Adrenal gland (tissue), 12 donors: ENCODE measurements around the gene GGN. TPM values are rescaled to one million over a fixed set of nuclear protein-coding genes. Genes with fewer than 3 reads are reported as not detected.
"Not testable (repeated sequence)": the region's sequence is repeated elsewhere in the genome, so short reads cannot be mapped to it uniquely, and the experiment has no call there.

ENCODE experiments used
- DNase-seq, 7 donors: peaks; one replicate each; pipeline ENCODE4 v3.0.0-alpha.2; 2019 to 2020
- H3K27ac ChIP-seq, 5 donors: fragments of 200-600 bp; sonication (generic) in 4 of 5; 1 replicate in 3 of 5; 2 replicates in 2 of 5; pipeline versions ENCODE4 v1.5.1 to v1.8.0; 2016 to 2020; ENCODE audit warnings: mild to moderate bottlenecking in 1 of 5
- H3K27me3 ChIP-seq: fragments of 200-600 bp; 2 replicates; pipeline ENCODE4 v1.8.0; 2021
- H3K36me3 ChIP-seq, 2 donors: fragments of 200-600 bp; replicated peaks in 1 of 2; 1 replicate in 1 of 2; 2 replicates in 1 of 2; pipeline versions ENCODE4 v1.5.1 to v1.8.0; 2018 to 2022
- H3K4me1 ChIP-seq, 2 donors: fragments of 200-600 bp; replicated peaks in 1 of 2; 1 replicate in 1 of 2; 2 replicates in 1 of 2; pipeline versions ENCODE4 v1.5.1 to v1.8.0; 2018 to 2021
- H3K4me3 ChIP-seq, 4 donors: fragments of 200-600 bp; sonication (generic) in 3 of 4; one replicate each; pipeline ENCODE4 v1.5.1; 2016 to 2018
- H3K9me3 ChIP-seq, 3 donors: fragments of 200-600 bp; sonication (generic) in 1 of 3; replicated peaks in 1 of 3; 1 replicate in 2 of 3; 2 replicates in 1 of 3; pipeline versions ENCODE4 v1.5.1 to v1.8.0; 2016 to 2021
- POLR2A ChIP-seq, 2 donors: fragments of 450-650 bp; IDR thresholded peaks; one replicate each; pipeline ENCODE4 v1.6.1; 2017; ENCODE audit warnings: antibody characterized with exemption in 2 of 2, mild to moderate bottlenecking in 2 of 2, moderate library complexity in 1 of 2
- WGBS, 4 donors: extraction: QIAGEN DNeasy Blood & Tissue Kit in 2 of 4; methylation state at CpG; one replicate each; pipeline versions ENCODE4 v1.1.5 to v1.1.7; 2013 to 2017; 5-methylcytosine and 5-hydroxymethylcytosine counted together
- intact Hi-C, 2 donors: fragments of 100-400 bp; cut with DNase I; formaldehyde crosslinking; loops; one replicate each; pipeline versions ENCODE4 v1.14.1 to v1.15.0; 2022 to 2023
- polyA plus RNA-seq, 3 donors: library from polyadenylated mRNA; stranded (reverse); fragments of 200-250 nt in 2 of 3; fragments of 350-450 nt in 1 of 3; fragmentation: Illumina TruSeq in 1 of 3; extraction: RNeasy Lipid Tissue Mini Kit (QIAGEN cat#74804) in 1 of 3; gene quantifications; one replicate each; pipeline ENCODE4 v1.2.3, GENCODE V29; 2013 to 2014
- total RNA-seq, 9 donors: library from RNA; depleted of rRNA in 4 of 9; stranded (reverse); fragments of >200 nt in 4 of 9; fragments of 120-200 nt in 1 of 9; fragmentation: NEBNext Ultra II Directional in 1 of 9; extraction: Animal tissue kit (Norgen Biotek cat#: 25700) in 1 of 9; gene quantifications; one replicate each; pipeline versions ENCODE4 v1.1.0 to v1.2.4, GENCODE V29; 2013 to 2023
- TF ChIP-seq, protein P1 (sequence below), 6 experiments: fragments of 450-650 bp in 4 of 6; fragments of 200-600 bp in 2 of 6; sonication (generic) in 1 of 6; IDR thresholded peaks; 1 replicate in 5 of 6; 2 replicates in 1 of 6; pipeline versions ENCODE4 v1.5.1 to v1.8.0; 2016 to 2021; ENCODE audit warnings: antibody characterized with exemption in 6 of 6, mild to moderate bottlenecking in 2 of 6, moderate library complexity in 1 of 6
- donor health status: healthy with polysubstance abuse.
- donor health status: Bipolar disorder and iron deficiency.
- donor health status: DM: yes; HTN: yes; CAD: no.
- donor health status: DM: no; HTN: no; CAD: no.
- donor health status: DM: no; HTN: no; CAD: no.
- donor health status: DM: yes; HTN: yes; CAD: no.

Gene GGN
- total and polyA plus RNA-seq, 12 donors, result 0.57 to 1.6 (median 0.85) TPM; not detected in 4

DNA sequence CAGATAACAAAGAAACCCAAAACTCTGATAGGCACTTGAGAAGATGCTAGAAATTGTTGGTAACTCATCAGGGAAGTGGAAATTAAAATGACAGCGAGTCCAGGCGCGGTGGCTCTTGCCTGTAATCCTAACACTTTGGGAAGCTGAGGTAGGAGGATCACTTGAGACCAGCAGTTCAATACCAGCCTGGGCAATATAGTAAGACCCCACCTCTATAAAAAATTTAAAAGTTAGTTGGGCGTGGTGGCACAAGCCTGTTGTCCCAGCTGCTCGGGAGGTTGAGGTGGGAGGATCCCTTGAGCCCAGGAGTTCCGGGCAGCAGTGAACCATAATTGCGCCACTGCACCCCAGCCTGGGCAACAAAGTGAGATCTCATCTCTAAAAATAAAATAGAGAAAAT is 43.1 kb upstream of the GGN start:
- no peak overlapping the region for H3K4me3 ChIP-seq
- intact Hi-C loops, result no loop called here
- 77 to 86% (median 79%) methylated on average over 7 of the region's 7 CpGs for WGBS, 4 donors

DNA sequence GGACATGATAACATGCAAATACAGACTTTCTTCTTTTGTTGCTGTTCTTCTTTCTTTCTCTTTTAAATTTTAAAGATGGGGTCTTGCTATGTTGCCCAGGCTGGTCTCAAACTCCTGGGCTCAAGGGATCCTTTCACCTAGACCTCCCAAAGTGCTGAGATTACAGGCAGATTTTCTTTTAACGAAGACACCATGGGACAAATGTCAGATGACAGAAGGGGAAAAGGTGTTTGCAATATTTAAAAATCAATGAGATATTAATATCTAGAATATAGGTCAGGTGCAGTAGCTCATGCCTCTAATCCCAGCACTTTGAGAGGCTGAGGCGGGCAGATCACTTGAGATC is 42.0 kb upstream of the GGN start:
- no peaks in the 10 kb centered on the region for H3K36me3 ChIP-seq
- H3K4me1 ChIP-seq, result no peaks in the 10 kb centered on the region
- intact Hi-C loops, result no loop called here
- DNase-seq, result no peak
- H3K9me3 ChIP-seq, result no peaks in the 10 kb centered on the region
- peaks cover 7% of the 10 kb centered on the region for H3K27me3 ChIP-seq
- H3K27ac ChIP-seq, result no peak overlapping the region
- no peak for TF ChIP-seq POLR2A (IDR thresholded peaks at IDR 0.05)
- TF ChIP-seq, protein P1, sequence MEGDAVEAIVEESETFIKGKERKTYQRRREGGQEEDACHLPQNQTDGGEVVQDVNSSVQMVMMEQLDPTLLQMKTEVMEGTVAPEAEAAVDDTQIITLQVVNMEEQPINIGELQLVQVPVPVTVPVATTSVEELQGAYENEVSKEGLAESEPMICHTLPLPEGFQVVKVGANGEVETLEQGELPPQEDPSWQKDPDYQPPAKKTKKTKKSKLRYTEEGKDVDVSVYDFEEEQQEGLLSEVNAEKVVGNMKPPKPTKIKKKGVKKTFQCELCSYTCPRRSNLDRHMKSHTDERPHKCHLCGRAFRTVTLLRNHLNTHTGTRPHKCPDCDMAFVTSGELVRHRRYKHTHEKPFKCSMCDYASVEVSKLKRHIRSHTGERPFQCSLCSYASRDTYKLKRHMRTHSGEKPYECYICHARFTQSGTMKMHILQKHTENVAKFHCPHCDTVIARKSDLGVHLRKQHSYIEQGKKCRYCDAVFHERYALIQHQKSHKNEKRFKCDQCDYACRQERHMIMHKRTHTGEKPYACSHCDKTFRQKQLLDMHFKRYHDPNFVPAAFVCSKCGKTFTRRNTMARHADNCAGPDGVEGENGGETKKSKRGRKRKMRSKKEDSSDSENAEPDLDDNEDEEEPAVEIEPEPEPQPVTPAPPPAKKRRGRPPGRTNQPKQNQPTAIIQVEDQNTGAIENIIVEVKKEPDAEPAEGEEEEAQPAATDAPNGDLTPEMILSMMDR (IDR thresholded peaks at IDR 0.05), result no peak
- whole genome bisulfite sequencing, 4 donors, result 81 to 83% (median 82%) methylated on average over 2 of the region's 2 CpGs
- H3K4me3 ChIP-seq, result no peak overlapping the region

More for the DNA sequence above, 43.1 kb upstream of the GGN start:
- H3K4me1 ChIP-seq, result no peaks in the 10 kb centered on the region
- H3K9me3 ChIP-seq, result no peaks in the 10 kb centered on the region
- DNase-seq, result no peak
- H3K27me3 ChIP-seq, result peaks cover 10% of the 10 kb centered on the region
- TF ChIP-seq, protein P1 (IDR thresholded peaks at IDR 0.05), result no peak
- TF ChIP-seq POLR2A (IDR thresholded peaks at IDR 0.05), result no peak
- no peak overlapping the region for H3K27ac ChIP-seq
- no peaks in the 10 kb centered on the region for H3K36me3 ChIP-seq

DNA sequence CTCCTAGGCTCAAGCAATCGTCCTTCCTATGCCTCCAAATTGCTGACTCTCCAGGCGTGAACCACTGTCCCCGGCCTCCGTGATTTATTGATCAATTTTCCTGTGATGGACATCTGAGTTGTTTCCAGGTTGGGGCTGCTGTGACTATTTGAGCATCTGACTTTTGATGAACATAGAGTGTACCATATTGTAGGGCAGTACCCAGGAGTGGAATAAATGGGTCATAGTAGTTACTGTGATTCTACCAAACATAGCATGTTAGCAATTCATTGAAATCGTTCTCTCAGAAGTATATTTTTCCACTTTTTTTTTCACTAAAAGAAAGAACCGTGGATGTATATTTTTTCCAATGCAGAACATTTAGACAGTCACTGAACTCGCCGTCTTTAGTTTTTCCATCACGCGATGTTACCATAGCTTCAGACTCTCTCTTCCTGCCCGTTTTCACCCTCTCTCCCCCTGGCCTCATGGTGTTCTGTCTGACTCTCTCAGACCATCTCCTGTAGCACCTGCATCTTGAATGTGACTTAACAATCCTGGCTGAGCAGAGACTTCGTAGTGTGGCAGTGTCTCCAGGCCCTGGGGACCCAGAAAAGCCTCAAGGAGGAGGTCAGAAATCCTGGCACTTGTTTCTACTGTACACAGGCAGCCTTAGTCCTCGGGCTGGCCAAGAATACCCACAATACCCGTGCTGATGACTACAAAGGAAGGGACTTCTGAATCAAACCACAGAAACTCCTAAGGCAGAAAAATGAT is 41.4 kb upstream of the GGN start:
- no peak for DNase-seq

DNA sequence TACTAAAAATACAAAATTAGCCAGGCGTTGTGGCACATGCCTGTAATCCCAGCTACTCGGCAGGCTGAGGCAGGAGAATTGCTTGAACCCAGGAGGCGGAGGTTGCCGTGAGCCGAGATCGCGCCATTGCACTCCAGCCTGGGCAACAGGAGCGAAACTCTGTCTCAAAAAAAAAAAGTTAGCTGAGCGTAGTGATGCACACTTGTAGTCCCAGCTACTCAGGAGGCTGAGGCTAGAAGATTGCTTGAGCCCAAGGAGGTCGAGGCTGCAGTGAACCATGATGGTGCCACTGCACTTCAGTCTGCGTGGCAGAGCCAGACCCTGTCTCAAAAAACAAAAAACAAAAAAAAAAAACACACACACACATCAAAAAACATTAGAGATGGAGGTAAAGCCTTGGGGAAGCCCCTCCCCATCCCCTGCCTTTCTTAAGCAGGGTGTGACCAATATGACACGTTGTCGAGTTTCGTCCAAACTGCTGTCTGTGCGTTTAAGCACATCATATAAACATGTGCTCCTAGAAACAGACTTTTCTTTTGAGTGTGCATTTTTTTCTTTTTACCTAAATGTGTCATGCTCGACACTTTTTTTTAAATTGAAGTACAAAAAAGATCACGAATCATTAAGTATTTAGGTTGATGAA is 39.3 kb upstream of the GGN start:
- H3K27ac ChIP-seq, intact Hi-C loops, DNase-seq, H3K36me3 ChIP-seq, H3K27me3 ChIP-seq, H3K4me1 ChIP-seq, H3K9me3 ChIP-seq, H3K4me3 ChIP-seq: not testable (repeated sequence)
- WGBS, 4 donors, result 74 to 76% (median 75%) methylated on average over 15 to 17 of the region's 17 CpGs

More for the DNA sequence above, 41.4 kb upstream of the GGN start:
- Histone ChIP-seq H3K9me3 (no peaks in the 10 kb centered on the region), H3K4me1 (no peaks in the 10 kb centered on the region), H3K4me3 (no peak overlapping the region), H3K36me3 (no peaks in the 10 kb centered on the region), H3K27me3 (peaks cover 1% of the 10 kb centered on the region), H3K27ac (no peak overlapping the region)
- no peak for TF ChIP-seq POLR2A (IDR thresholded peaks at IDR 0.05)
- TF ChIP-seq, protein P1 (IDR thresholded peaks at IDR 0.05), result no peak
- WGBS, 4 donors, result 56 to 63% (median 60%) methylated on average over 13 to 14 of the region's 14 CpGs
- intact Hi-C loops, result no loop called here
